ENCODE results near the gene LDLRAD4. TPM values are rescaled to one million over a fixed set of nuclear protein-coding genes. Genes with fewer than 3 reads are reported as not detected.

Gene LDLRAD4
- total RNA-seq, 2 experiments from 2014 or later = 37.3 to 38.5 TPM

DNA sequence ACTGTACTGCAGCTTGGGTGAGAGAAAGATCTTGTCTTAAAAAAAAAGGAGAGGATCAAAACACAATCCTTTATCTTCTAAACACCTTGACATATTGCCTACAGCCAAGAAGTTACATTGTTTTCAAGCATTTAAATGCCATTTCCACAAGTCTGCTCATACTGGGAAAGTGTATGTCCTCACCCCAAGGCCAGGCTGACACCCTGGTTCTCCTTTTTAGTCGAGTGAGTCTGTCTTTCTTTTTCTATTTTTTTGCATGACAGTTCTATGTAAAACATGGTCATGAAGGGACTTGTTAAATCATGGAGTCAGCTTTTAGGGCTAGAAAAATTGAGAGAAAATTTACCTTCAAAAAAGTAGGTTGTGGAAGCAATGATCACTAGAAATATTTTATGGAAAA lies 274.5 kb downstream of the LDLRAD4 start:
- POLR2A ChIA-PET = no interaction called here
- no peaks in the 10 kb centered on the region for H3K27me3 Mint-ChIP-seq

GRCh38 chr18:13493725-13494124 lies 275.2 kb downstream of the LDLRAD4 start:
- H3K27ac Mint-ChIP-seq = no peak overlapping the region
- H3K4me1 Mint-ChIP-seq (ENCODE audit: low read depth) = peaks cover 13% of the 10 kb centered on the region
- no peak overlapping the region for H3K4me3 Mint-ChIP-seq
- TF ChIP-seq, protein P1, sequence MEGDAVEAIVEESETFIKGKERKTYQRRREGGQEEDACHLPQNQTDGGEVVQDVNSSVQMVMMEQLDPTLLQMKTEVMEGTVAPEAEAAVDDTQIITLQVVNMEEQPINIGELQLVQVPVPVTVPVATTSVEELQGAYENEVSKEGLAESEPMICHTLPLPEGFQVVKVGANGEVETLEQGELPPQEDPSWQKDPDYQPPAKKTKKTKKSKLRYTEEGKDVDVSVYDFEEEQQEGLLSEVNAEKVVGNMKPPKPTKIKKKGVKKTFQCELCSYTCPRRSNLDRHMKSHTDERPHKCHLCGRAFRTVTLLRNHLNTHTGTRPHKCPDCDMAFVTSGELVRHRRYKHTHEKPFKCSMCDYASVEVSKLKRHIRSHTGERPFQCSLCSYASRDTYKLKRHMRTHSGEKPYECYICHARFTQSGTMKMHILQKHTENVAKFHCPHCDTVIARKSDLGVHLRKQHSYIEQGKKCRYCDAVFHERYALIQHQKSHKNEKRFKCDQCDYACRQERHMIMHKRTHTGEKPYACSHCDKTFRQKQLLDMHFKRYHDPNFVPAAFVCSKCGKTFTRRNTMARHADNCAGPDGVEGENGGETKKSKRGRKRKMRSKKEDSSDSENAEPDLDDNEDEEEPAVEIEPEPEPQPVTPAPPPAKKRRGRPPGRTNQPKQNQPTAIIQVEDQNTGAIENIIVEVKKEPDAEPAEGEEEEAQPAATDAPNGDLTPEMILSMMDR (IDR thresholded peaks at IDR 0.05) = no peak
- ATAC-seq = no peak
- DNase-seq = no peak
- ChIA-PET POLR2A (no interaction called here), CTCF (no interaction called here)
- H3K27me3 Mint-ChIP-seq = no peaks in the 10 kb centered on the region
- intact Hi-C loops (cut with micrococcal nuclease) = no loop called here
- peaks cover 28% of the 10 kb centered on the region for H3K36me3 Mint-ChIP-seq (ENCODE audit: low read depth)
- peaks cover under 1% of the 10 kb centered on the region for H3K9me3 Mint-ChIP-seq

More for the DNA sequence above, 274.5 kb downstream of the LDLRAD4 start:
- peaks cover 25% of the 10 kb centered on the region for H3K36me3 Mint-ChIP-seq (ENCODE audit: low read depth)
- DNase-seq = no peak
- H3K4me3 Mint-ChIP-seq = no peak overlapping the region
- TF ChIP-seq, protein P1 (IDR thresholded peaks at IDR 0.05) = no peak
- H3K4me1 Mint-ChIP-seq (ENCODE audit: low read depth) = peaks cover 18% of the 10 kb centered on the region
- no peak for ATAC-seq
- no peak overlapping the region for H3K27ac Mint-ChIP-seq
- H3K9me3 Mint-ChIP-seq = no peaks in the 10 kb centered on the region
- intact Hi-C loops (cut with micrococcal nuclease) = no loop called here
- CTCF ChIA-PET = no interaction called here

DNA sequence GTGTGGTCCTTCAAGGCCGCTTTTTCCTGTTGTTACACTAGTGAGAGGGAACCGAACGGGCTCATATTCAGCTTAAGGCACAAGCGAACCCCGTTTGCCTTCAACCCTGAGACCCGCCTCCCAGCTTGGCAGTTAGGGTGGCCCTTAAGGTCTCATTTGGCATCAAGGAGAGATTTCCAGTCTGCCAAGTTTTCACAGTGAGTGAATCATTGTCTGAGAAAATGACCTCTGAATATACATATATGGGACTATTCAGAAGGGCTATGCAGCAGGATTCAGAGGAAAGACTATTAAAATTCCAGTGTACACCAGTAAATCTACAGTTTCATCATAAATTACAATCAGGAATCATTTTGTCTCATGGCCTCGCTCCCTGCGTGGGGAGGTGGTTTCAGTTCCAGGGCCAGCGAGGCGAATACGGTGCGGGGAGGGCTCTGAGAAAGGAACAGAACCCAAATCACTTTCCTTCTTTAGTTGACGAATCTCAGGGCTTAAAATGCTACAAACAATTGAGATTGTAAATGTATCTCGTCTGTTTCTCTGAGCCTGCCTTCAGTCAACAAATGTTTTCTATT lies 276.4 kb downstream of the LDLRAD4 start:
- H3K27me3 Mint-ChIP-seq = no peaks in the 10 kb centered on the region
- ChIA-PET POLR2A (no interaction called here), CTCF (no interaction called here)
- peaks cover 11% of the 10 kb centered on the region for H3K4me1 Mint-ChIP-seq (ENCODE audit: low read depth)
- intact Hi-C loops (cut with micrococcal nuclease) = no loop called here
- no peak for DNase-seq
- peaks cover 8% of the 10 kb centered on the region for H3K9me3 Mint-ChIP-seq
- H3K27ac Mint-ChIP-seq = no peak overlapping the region
- TF ChIP-seq, protein P1 (IDR thresholded peaks at IDR 0.05) = no peak
- ATAC-seq = no peak
- H3K4me3 Mint-ChIP-seq = no peak overlapping the region
- peaks cover 38% of the 10 kb centered on the region for H3K36me3 Mint-ChIP-seq (ENCODE audit: low read depth)

DNA sequence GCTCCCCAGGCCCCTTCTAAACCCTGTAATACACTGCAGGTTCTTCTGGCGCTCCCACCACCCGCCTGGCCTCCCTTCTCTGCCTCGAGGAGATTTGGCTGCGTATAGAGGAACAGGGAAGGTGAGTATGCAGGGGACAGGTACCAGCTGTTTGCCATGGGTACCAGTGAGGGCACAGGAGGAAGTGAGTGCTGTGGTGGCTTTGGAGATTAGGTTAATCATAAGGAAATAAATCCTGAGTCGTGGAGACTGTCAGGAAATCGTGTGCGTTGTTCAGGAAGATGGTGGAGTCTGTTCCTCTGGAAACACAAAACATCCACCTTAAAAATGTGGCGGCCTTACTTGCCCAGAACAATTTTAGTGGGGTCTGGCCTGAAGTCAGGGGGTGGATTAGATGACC lies 277.4 kb downstream of the LDLRAD4 start:
- ChIA-PET POLR2A (no interaction called here), CTCF (no interaction called here)
- DNase-seq (no peak), ATAC-seq (no peak)
- intact Hi-C loops (cut with micrococcal nuclease) = no loop called here
- Mint-ChIP-seq H3K27ac (no peak overlapping the region), H3K4me3 (no peak overlapping the region), H3K4me1 (ENCODE audit: low read depth) (peaks cover 18% of the 10 kb centered on the region), H3K36me3 (ENCODE audit: low read depth) (peaks cover 37% of the 10 kb centered on the region), H3K9me3 (peaks cover 8% of the 10 kb centered on the region), H3K27me3 (no peaks in the 10 kb centered on the region)
- TF ChIP-seq, protein P1 (IDR thresholded peaks at IDR 0.05) = no peak

DNA sequence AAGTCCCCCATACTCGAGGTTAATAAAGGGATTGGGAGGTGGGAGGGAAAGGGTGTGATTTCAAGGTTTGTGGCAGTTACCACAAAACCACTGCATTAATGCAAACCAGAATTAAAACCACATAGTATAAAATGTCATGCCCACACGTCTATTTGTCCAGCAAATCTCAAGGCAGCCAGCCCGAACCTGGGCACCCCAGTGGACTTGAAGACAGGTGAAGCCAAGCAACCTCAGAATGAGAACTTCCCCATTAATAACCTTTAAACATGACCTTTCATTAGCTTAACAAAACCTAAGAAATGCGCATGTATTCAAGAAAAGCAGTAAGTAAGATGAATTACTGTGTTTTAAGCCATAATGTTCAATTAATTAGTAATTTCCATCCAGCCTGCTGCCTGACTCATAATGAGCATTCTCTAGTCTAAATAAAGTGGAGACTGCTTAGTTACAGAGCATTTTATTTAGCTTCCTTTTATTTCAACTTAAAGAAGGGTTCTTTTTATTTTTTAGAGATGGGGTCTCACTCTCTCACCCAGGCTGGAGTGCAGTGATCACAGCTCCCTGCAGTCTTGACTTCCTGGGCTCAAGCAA lies 278.2 kb downstream of the LDLRAD4 start:
- peaks cover 26% of the 10 kb centered on the region for H3K4me1 Mint-ChIP-seq (ENCODE audit: low read depth)
- no peak overlapping the region for H3K4me3 Mint-ChIP-seq
- no peaks in the 10 kb centered on the region for H3K27me3 Mint-ChIP-seq
- ChIA-PET CTCF (interaction anchor here (0.8 kb wide), 1 partner anchor 39 kb away, joined by 3 read pairs; no protein-coding TSS in a partner anchor), POLR2A (no interaction called here)
- H3K9me3 Mint-ChIP-seq = peaks cover 8% of the 10 kb centered on the region
- DNase-seq (no peak), ATAC-seq (no peak)
- peaks cover 37% of the 10 kb centered on the region for H3K36me3 Mint-ChIP-seq (ENCODE audit: low read depth)
- TF ChIP-seq, protein P1 (IDR thresholded peaks at IDR 0.05) = no peak
- H3K27ac Mint-ChIP-seq = no peak overlapping the region
- intact Hi-C loops (cut with micrococcal nuclease) = no loop called here
